ENCODE data around the gene ST6GALNAC6. TPM values are rescaled to one million over a fixed set of nuclear protein-coding genes. Genes with fewer than 3 reads are reported as not detected.

Gene ST6GALNAC6
- total and polyA plus RNA-seq, 2 of the 4 experiments (the other 2 are of a cell fraction) = 35.7 to 48.6 TPM

DNA sequence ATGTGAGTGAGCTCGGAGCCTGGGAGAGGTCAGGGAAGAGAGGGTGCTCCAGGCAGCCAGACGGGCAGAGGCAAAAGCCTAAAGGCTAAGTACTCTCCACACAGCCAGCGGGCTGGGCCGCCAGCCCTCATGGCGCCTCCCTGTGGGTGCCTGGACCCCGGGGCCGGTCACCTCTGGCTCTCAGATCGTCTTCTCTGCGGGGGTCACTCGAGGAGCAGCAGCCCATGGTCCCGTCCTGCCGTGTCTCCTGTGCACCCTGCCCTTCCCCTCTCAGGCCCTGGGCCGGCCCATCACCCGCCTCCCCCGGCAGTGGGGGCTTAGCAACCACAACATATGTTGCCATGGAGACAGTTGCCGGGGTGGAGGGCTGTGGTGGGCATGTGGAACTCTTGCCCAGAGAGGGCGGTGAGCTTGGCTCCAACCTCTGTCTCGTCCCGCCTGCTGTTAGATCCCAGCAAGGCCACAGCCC is 26.1 kb downstream of the ST6GALNAC6 start:
- Histone ChIP-seq H2BK15ac (ENCODE audit: low read depth, low read length) (no peak overlapping the region), H3K14ac (replicated peaks; ENCODE audit: low read depth, low read length) (no peak overlapping the region), H3K4me3 (ENCODE audit: insufficient read depth, low read depth, low read length) (no peak overlapping the region), H4K8ac (ENCODE audit: low read depth in 2 of 2, low read length in 2 of 2) (no peak overlapping the region), H3K4ac (ENCODE audit: low read depth, low read length) (no peak overlapping the region), H3K9ac (ENCODE audit: low read depth, low read length) (no peak overlapping the region), H2AK9ac (replicated peaks; ENCODE audit: low read depth, low read length, poor library complexity) (no peak overlapping the region), H4K20me1 (ENCODE audit: insufficient read depth, low read length) (0 out of 2 replicates have a peak, but pooled peaks cover 6% of the 10 kb centered on the region), H2AFZ (replicated peaks; ENCODE audit: low read length, poor library complexity) (no peak overlapping the region), H2BK120ac (ENCODE audit: low read depth, low read length) (no peak overlapping the region), H4K91ac (ENCODE audit: insufficient read depth, low read depth, low read length) (no peak overlapping the region), H3K36me3 (ENCODE audit: control insufficient read depth, insufficient read depth, low read length) (peaks cover 24% of the 10 kb centered on the region), H2BK20ac (ENCODE audit: low read depth, low read length) (no peak overlapping the region), H3K56ac (ENCODE audit: extremely low read depth, insufficient read depth, low read length) (no peak overlapping the region), H2AK5ac (ENCODE audit: low read depth, low read length) (no peak overlapping the region), H3K4me1 (ENCODE audit: control insufficient read depth, insufficient read depth, low read length) (peaks cover 24% of the 10 kb centered on the region), H3K23ac (ENCODE audit: low read depth, low read length) (no peak overlapping the region), H3K27me3 (ENCODE audit: control insufficient read depth, insufficient read depth, low read length) (no peaks in the 10 kb centered on the region), H3K9me3 (ENCODE audit: control insufficient read depth, insufficient read depth, low read length) (no peaks in the 10 kb centered on the region), H3K79me1 (ENCODE audit: low read depth in 1 of 2, low read length in 2 of 2) (peaks cover 20 to 34% of the 10 kb centered on the region in 2 experiments; a peak in 3 of 4 replicates), H3K4me2 (ENCODE audit: low read depth, low read length) (no peak overlapping the region), H3K18ac (ENCODE audit: low read depth, low read length) (no peak overlapping the region), H4K5ac (ENCODE audit: low read depth, low read length) (no peak overlapping the region), H3K9me1 (ENCODE audit: insufficient read depth, low read length) (no peaks in the 10 kb centered on the region), H2BK5ac (ENCODE audit: low read depth, low read length, poor library complexity, severe bottlenecking) (no peak overlapping the region), H3K27ac (ENCODE audit: insufficient read depth, low read length) (no peak overlapping the region)
- dilution Hi-C loops (cut with HindIII; ENCODE audit: low sequenced_read_pairs, unreplicated experiment) (no loop called here), in situ Hi-C loops (cut with MboI; ENCODE audit: low sequenced_read_pairs) (no loop called here), intact Hi-C loops (cut with micrococcal nuclease) (no loop called here)
- CTCF ChIA-PET = interaction anchor here (0.6 kb wide), 1 partner anchor 9 kb away, joined by 3 read pairs; no protein-coding TSS in a partner anchor
- POLR2A ChIA-PET (ENCODE audit: unreplicated experiment) = no interaction called here
- WGBS, 2 experiments (ENCODE audit: extremely low coverage in 2 of 2, insufficient read length in 1 of 2) = 70% methylated on average over 12 of the region's 19 CpGs; no CpG with 5 or more reads in 1 of the 2 experiments
- no peak for ATAC-seq (ENCODE audit: low read depth)
- DNase-seq = no peak
- TF ChIP-seq, protein P1, sequence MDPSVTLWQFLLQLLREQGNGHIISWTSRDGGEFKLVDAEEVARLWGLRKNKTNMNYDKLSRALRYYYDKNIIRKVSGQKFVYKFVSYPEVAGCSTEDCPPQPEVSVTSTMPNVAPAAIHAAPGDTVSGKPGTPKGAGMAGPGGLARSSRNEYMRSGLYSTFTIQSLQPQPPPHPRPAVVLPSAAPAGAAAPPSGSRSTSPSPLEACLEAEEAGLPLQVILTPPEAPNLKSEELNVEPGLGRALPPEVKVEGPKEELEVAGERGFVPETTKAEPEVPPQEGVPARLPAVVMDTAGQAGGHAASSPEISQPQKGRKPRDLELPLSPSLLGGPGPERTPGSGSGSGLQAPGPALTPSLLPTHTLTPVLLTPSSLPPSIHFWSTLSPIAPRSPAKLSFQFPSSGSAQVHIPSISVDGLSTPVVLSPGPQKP (IDR thresholded peaks at IDR 0.05; ENCODE audit: borderline replicate concordance, low read depth, low read length) = no peak
- TF ChIP-seq CHD1 (IDR thresholded peaks at IDR 0.05; ENCODE audit: low read depth, low read length) (no peak), MXI1 (IDR thresholded peaks at IDR 0.05; ENCODE audit: borderline replicate concordance, low read depth, low read length) (no peak), NFE2L2 (IDR thresholded peaks at IDR 0.05; ENCODE audit: low read depth, low read length) (no peak), SMC3 (IDR thresholded peaks at IDR 0.05; ENCODE audit: low read depth, low read length) (no peak), RAD21 (IDR thresholded peaks at IDR 0.05; ENCODE audit: low read length) (no peak), RFX5 (IDR thresholded peaks at IDR 0.05; ENCODE audit: low read depth, low read length) (no peak), RCOR1 (IDR thresholded peaks at IDR 0.05; ENCODE audit: insufficient replicate concordance, low read length) (no peak), MAZ (IDR thresholded peaks at IDR 0.05; ENCODE audit: borderline replicate concordance, low read depth, low read length) (no peak), FOS (IDR thresholded peaks at IDR 0.05; ENCODE audit: low read depth, low read length) (no peak), MAFK (IDR thresholded peaks at IDR 0.05; ENCODE audit: low read depth, low read length) (no peak), BHLHE40 (IDR thresholded peaks at IDR 0.05; ENCODE audit: low read depth, low read length) (no peak), POLR2A (IDR thresholded peaks at IDR 0.05; ENCODE audit: low read depth, low read length) (no peak), CEBPB (IDR thresholded peaks at IDR 0.05; ENCODE audit: low read depth, low read length) (no peak)
- TF ChIP-seq, protein P2, sequence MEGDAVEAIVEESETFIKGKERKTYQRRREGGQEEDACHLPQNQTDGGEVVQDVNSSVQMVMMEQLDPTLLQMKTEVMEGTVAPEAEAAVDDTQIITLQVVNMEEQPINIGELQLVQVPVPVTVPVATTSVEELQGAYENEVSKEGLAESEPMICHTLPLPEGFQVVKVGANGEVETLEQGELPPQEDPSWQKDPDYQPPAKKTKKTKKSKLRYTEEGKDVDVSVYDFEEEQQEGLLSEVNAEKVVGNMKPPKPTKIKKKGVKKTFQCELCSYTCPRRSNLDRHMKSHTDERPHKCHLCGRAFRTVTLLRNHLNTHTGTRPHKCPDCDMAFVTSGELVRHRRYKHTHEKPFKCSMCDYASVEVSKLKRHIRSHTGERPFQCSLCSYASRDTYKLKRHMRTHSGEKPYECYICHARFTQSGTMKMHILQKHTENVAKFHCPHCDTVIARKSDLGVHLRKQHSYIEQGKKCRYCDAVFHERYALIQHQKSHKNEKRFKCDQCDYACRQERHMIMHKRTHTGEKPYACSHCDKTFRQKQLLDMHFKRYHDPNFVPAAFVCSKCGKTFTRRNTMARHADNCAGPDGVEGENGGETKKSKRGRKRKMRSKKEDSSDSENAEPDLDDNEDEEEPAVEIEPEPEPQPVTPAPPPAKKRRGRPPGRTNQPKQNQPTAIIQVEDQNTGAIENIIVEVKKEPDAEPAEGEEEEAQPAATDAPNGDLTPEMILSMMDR (conservative IDR thresholded peaks at IDR 0.05; ENCODE audit: low read depth, low read length) = no peak
- TF ChIP-seq, protein P3, sequence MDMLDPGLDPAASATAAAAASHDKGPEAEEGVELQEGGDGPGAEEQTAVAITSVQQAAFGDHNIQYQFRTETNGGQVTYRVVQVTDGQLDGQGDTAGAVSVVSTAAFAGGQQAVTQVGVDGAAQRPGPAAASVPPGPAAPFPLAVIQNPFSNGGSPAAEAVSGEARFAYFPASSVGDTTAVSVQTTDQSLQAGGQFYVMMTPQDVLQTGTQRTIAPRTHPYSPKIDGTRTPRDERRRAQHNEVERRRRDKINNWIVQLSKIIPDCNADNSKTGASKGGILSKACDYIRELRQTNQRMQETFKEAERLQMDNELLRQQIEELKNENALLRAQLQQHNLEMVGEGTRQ (IDR thresholded peaks at IDR 0.05; ENCODE audit: low read depth, low read length) = no peak
- BruUV-seq (replicated peaks) = no TSS peak

All from IMR-90 (cell line).